ENCODE data around the gene E2F8. TPM values are rescaled to one million over a fixed set of nuclear protein-coding genes. Genes with fewer than 3 reads are reported as not detected.

E2F8 gene
- total RNA-seq, 2 donors from 2014 or later, result 12.0 to 22.3 TPM

Other genes with a start within 250 kb of the E2F8 start
- gene MRGPRX2, start 180.2 kb downstream of the E2F8 start, total RNA-seq, result not detected
- 10 to 100 TPM; 22.1 to 22.7 TPM for gene ZDHHC13, start 123.8 kb downstream of the E2F8 start, total RNA-seq
- gene CSRP3, start 39.0 kb downstream of the E2F8 start, total RNA-seq, result not detected